HepG2 (cell line): ENCODE data around the gene PFKM. TPM values are rescaled to one million over a fixed set of nuclear protein-coding genes. Genes with fewer than 3 reads are reported as not detected.

Experiments
- AHR ChIP-seq: IDR thresholded peaks from 2 replicates; pipeline ENCODE4 v1.6.1; 2018; ENCODE audit warnings: missing genetic modification reagents, missing compliant biosample characterization
- FIP1L1 ChIP-seq: fragments of 200-400 bp; formaldehyde crosslinking; IDR thresholded peaks from 2 replicates; pipeline ENCODE4 v1.6.1; 2018; ENCODE audit warnings: low read depth, mild to moderate bottlenecking, low read length, moderate library complexity, borderline replicate concordance; ENCODE audit not compliant: insufficient read depth
- GATAD1 ChIP-seq: IDR thresholded peaks from 2 replicates; pipeline ENCODE4 v1.6.1; 2016; ENCODE audit warnings: missing genetic modification reagents, missing compliant biosample characterization
- HES4 ChIP-seq: sonication (generic); formaldehyde crosslinking; IDR thresholded peaks from 2 replicates; pipeline ENCODE4 v1.9.0; 2021; ENCODE audit warnings: mild to moderate bottlenecking, missing genetic modification reagents, borderline replicate concordance
- HNF4G ChIP-seq, 2 experiments: sonication (generic) in 1 of 2; formaldehyde crosslinking in 1 of 2; IDR thresholded peaks; 2 replicates each; pipeline versions ENCODE4 v1.4.0 to v1.6.1; 2011 to 2020; ENCODE audit warnings: borderline replicate concordance in 2 of 2, low read depth in 2 of 2, mild to moderate bottlenecking in 2 of 2, low read length in 1 of 2, missing genetic modification reagents in 1 of 2, moderate library complexity in 1 of 2
- KAT8 ChIP-seq: IDR thresholded peaks from 2 replicates; pipeline ENCODE4 v1.6.1; 2016; ENCODE audit warnings: missing genetic modification reagents, missing compliant biosample characterization
- MAZ ChIP-seq, 2 experiments: sonication (generic) in 1 of 2; formaldehyde crosslinking in 1 of 2; IDR thresholded peaks; 2 replicates each; pipeline versions ENCODE4 v1.5.0 to v1.6.1; 2012 to 2020; ENCODE audit warnings: low read depth in 2 of 2, mild to moderate bottlenecking in 2 of 2, borderline replicate concordance in 1 of 2, improper control_type of control experiment in 1 of 2, low read length in 1 of 2, missing genetic modification reagents in 1 of 2, moderate library complexity in 1 of 2
- NCOA2 ChIP-seq: sonication (generic); formaldehyde crosslinking; IDR thresholded peaks from 2 replicates; pipeline ENCODE4 v1.8.0; 2022; ENCODE audit warnings: inconsistent platforms
- RARA ChIP-seq: IDR thresholded peaks from 2 replicates; pipeline ENCODE4 v1.6.1; 2016; ENCODE audit warnings: missing genetic modification reagents, missing compliant biosample characterization
- RARG ChIP-seq: sonication (generic); formaldehyde crosslinking; IDR thresholded peaks from 2 replicates; pipeline ENCODE4 v1.4.0; 2020; ENCODE audit warnings: low read depth, mild to moderate bottlenecking, missing genetic modification reagents
- SATB2 ChIP-seq: sonication (generic); formaldehyde crosslinking; IDR thresholded peaks from 2 replicates; pipeline ENCODE4 v1.5.0; 2020; ENCODE audit warnings: missing genetic modification reagents
- TBL1XR1 ChIP-seq: fragments of 150-350 bp; IDR thresholded peaks from 2 replicates; pipeline ENCODE4 v1.6.1; 2014; ENCODE audit warnings: borderline replicate concordance, low read length; ENCODE audit not compliant: partially characterized antibody
- TRIM24 ChIP-seq: sonication (generic); formaldehyde crosslinking; IDR thresholded peaks from 2 replicates; pipeline ENCODE4 v1.8.0; 2022; ENCODE audit warnings: mild to moderate bottlenecking, missing genetic modification reagents
- ZBTB20 ChIP-seq: sonication (generic); formaldehyde crosslinking; IDR thresholded peaks from 2 replicates; pipeline ENCODE4 v1.8.1; 2023; ENCODE audit warnings: missing genetic modification reagents, low read depth, mild to moderate bottlenecking, borderline replicate concordance
- ZC3H4 ChIP-seq: sonication (generic); formaldehyde crosslinking; IDR thresholded peaks from 2 replicates; pipeline ENCODE4 v1.4.0; 2020; ENCODE audit warnings: missing genetic modification reagents, borderline replicate concordance
- ZNF12 ChIP-seq: sonication (generic); formaldehyde crosslinking; IDR thresholded peaks from 2 replicates; pipeline ENCODE4 v1.5.0; 2020; ENCODE audit warnings: missing genetic modification reagents
- ZNF543 ChIP-seq: sonication (generic); formaldehyde crosslinking; IDR thresholded peaks from 2 replicates; pipeline ENCODE4 v1.4.0; 2020; ENCODE audit warnings: mild to moderate bottlenecking, missing genetic modification reagents
- ZNF776 ChIP-seq: sonication (generic); formaldehyde crosslinking; IDR thresholded peaks from 2 replicates; pipeline ENCODE4 v1.4.0; 2020; ENCODE audit warnings: mild to moderate bottlenecking, missing genetic modification reagents
- ZNF781 ChIP-seq: sonication (generic); formaldehyde crosslinking; IDR thresholded peaks from 2 replicates; pipeline ENCODE4 v1.5.1; 2020; ENCODE audit warnings: borderline replicate concordance, mild to moderate bottlenecking, missing genetic modification reagents; ENCODE audit errors: not compliant biosample characterization
- polyA plus RNA-seq, 8 experiments: library from polyadenylated mRNA; depleted of rRNA in 3 of 8; stranded (reverse) in 7 of 8; unstranded in 1 of 8; fragments of >200 nt; fragmentation: Illumina TruSeq in 4 of 8; extraction: Trizol in 4 of 8; gene quantifications; 2 replicates each; pipeline versions ENCODE4 v1.2.1 to v1.2.3, GENCODE V29; 2011 to 2016; ENCODE audit warnings: low read depth in 4 of 8, missing spikeins in 1 of 8, mixed read lengths in 1 of 8; ENCODE audit not compliant: insufficient read depth in 1 of 8
- total RNA-seq, 5 experiments: library from RNA; depleted of rRNA; stranded (reverse); fragments of >200 nt; fragmentation: Illumina TruSeq; extraction: Trizol; gene quantifications; 2 replicates each; pipeline ENCODE4 v1.2.3, GENCODE V29; 2016; ENCODE audit warnings: low read depth in 1 of 5
- TF ChIP-seq, protein P1 (sequence below): IDR thresholded peaks from 2 replicates; pipeline ENCODE4 v1.6.1; 2016; ENCODE audit warnings: low read depth, control low read depth
- TF ChIP-seq, protein P2 (sequence below): sonication (generic); formaldehyde crosslinking; IDR thresholded peaks from 2 replicates; pipeline ENCODE4 v1.5.0; 2020; ENCODE audit warnings: missing genetic modification reagents
- TF ChIP-seq, protein P3 (sequence below): IDR thresholded peaks from 2 replicates; pipeline ENCODE4 v1.6.1; 2016; ENCODE audit warnings: missing genetic modification reagents, missing compliant biosample characterization
- TF ChIP-seq, protein P4 (sequence below): sonication (generic); formaldehyde crosslinking; IDR thresholded peaks from 2 replicates; pipeline ENCODE4 v1.5.1; 2020; ENCODE audit warnings: missing genetic modification reagents, mild to moderate bottlenecking, borderline replicate concordance
- TF ChIP-seq, protein P5 (sequence below): sonication (generic); formaldehyde crosslinking; IDR thresholded peaks from 2 replicates; pipeline ENCODE4 v1.4.0; 2020; ENCODE audit warnings: missing genetic modification reagents

Gene PFKM
- total and polyA plus RNA-seq, 2 of the 13 experiments (the other 11 are each of a cell fraction or from before 2014, with no cell fraction given) = 1.9 to 2.4 TPM

DNA sequence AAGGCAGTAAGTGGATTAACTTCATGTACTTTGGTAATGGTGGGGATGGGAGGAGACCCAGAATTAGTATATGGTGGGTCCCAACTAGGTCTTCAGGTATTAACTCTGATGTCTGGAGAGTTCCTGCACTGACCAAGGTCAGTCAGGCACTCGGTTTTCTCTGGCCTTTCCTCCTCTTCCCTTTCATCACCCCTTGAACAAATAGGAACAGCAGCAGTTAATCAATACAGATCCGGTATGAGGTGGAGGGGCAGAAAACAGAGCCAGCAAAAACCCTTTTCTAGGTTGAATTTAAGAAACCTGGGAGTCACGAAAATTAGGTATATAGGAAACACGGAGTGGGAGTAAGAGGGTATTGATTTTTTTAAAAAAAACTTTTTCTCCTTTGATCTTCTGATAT is 4.0 kb downstream of the PFKM start (continued):
- TF ChIP-seq TBL1XR1 (no peak), HNF4G (IDR thresholded peaks at IDR 0.05; ENCODE audit: borderline replicate concordance, low read depth, low read length) (peak; percentile 31; the same call in 1 of the 2 replicates), HNF4G (CRISPR knock-in tag; IDR thresholded peaks at IDR 0.05; ENCODE audit: borderline replicate concordance, low read depth) (no peak), RARA (peak; percentile 69), MAZ (IDR thresholded peaks at IDR 0.05; ENCODE audit: borderline replicate concordance, low read depth, low read length) (no peak), MAZ (CRISPR knock-in tag; IDR thresholded peaks at IDR 0.05; ENCODE audit: low read depth) (no peak), FIP1L1 (no peak), AHR (CRISPR knock-in tag) (no peak), NCOA2 (peak; percentile 45; the same call in 1 of the 2 replicates), ZBTB20 (CRISPR knock-in tag) (0 out of 2 replicates have a peak, but pooled peaks have one; percentile 29), TRIM24 (CRISPR knock-in tag) (no peak), KAT8 (CRISPR knock-in tag) (peak; percentile 33; the same call in 1 of the 2 replicates), GATAD1 (CRISPR knock-in tag) (no peak), ZNF12 (CRISPR knock-in tag) (no peak), ZNF781 (CRISPR knock-in tag) (no peak), RARG (CRISPR knock-in tag) (no peak), ZNF543 (CRISPR knock-in tag) (no peak), SATB2 (CRISPR knock-in tag) (no peak), HES4 (CRISPR knock-in tag) (no peak), ZC3H4 (CRISPR knock-in tag) (no peak), ZNF776 (CRISPR knock-in tag) (no peak)
- TF ChIP-seq, protein P1, sequence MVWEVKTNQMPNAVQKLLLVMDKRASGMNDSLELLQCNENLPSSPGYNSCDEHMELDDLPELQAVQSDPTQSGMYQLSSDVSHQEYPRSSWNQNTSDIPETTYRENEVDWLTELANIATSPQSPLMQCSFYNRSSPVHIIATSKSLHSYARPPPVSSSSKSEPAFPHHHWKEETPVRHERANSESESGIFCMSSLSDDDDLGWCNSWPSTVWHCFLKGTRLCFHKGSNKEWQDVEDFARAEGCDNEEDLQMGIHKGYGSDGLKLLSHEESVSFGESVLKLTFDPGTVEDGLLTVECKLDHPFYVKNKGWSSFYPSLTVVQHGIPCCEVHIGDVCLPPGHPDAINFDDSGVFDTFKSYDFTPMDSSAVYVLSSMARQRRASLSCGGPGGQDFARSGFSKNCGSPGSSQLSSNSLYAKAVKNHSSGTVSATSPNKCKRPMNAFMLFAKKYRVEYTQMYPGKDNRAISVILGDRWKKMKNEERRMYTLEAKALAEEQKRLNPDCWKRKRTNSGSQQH = no peak
- TF ChIP-seq, protein P2, sequence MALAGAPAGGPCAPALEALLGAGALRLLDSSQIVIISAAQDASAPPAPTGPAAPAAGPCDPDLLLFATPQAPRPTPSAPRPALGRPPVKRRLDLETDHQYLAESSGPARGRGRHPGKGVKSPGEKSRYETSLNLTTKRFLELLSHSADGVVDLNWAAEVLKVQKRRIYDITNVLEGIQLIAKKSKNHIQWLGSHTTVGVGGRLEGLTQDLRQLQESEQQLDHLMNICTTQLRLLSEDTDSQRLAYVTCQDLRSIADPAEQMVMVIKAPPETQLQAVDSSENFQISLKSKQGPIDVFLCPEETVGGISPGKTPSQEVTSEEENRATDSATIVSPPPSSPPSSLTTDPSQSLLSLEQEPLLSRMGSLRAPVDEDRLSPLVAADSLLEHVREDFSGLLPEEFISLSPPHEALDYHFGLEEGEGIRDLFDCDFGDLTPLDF = no peak
- TF ChIP-seq, protein P3, sequence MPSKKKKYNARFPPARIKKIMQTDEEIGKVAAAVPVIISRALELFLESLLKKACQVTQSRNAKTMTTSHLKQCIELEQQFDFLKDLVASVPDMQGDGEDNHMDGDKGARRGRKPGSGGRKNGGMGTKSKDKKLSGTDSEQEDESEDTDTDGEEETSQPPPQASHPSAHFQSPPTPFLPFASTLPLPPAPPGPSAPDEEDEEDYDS (CRISPR knock-in tag) = no peak
- TF ChIP-seq, protein P4, sequence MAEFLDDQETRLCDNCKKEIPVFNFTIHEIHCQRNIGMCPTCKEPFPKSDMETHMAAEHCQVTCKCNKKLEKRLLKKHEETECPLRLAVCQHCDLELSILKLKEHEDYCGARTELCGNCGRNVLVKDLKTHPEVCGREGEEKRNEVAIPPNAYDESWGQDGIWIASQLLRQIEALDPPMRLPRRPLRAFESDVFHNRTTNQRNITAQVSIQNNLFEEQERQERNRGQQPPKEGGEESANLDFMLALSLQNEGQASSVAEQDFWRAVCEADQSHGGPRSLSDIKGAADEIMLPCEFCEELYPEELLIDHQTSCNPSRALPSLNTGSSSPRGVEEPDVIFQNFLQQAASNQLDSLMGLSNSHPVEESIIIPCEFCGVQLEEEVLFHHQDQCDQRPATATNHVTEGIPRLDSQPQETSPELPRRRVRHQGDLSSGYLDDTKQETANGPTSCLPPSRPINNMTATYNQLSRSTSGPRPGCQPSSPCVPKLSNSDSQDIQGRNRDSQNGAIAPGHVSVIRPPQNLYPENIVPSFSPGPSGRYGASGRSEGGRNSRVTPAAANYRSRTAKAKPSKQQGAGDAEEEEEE = no peak
- TF ChIP-seq, protein P5, sequence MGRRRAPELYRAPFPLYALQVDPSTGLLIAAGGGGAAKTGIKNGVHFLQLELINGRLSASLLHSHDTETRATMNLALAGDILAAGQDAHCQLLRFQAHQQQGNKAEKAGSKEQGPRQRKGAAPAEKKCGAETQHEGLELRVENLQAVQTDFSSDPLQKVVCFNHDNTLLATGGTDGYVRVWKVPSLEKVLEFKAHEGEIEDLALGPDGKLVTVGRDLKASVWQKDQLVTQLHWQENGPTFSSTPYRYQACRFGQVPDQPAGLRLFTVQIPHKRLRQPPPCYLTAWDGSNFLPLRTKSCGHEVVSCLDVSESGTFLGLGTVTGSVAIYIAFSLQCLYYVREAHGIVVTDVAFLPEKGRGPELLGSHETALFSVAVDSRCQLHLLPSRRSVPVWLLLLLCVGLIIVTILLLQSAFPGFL (CRISPR knock-in tag) = no peak
